Heart left ventricle (tissue), 13 donors: ENCODE data around the gene CLRN2.

Experiments used
- CTCF ChIP-seq, 12 donors: fragments of 200-600 bp; sonication (generic) in 4 of 12; IDR thresholded peaks; one replicate each; pipeline versions ENCODE4 v1.5.0 to v1.8.0; 2018 to 2022; ENCODE audit warnings: antibody characterized with exemption in 12 of 12, mild to moderate bottlenecking in 5 of 12
- POLR2A ChIP-seq, 2 donors: fragments of 450-650 bp; IDR thresholded peaks; one replicate each; pipeline ENCODE4 v1.6.1; 2017; ENCODE audit warnings: antibody characterized with exemption in 2 of 2, mild to moderate bottlenecking in 2 of 2, moderate library complexity in 2 of 2
- donor health status: ischemic (EF 13 %, LVEDD 7.1; RV severe dilation, severe dysfunction).
- donor health status: DM: no; HTN: yes; CAD: no.
- donor health status: DM: no; HTN: no; CAD: no.
- donor health status: ischemic (EF 25% LVEDD 6.9; RV normal size, moderate dysfunction).
- donor health status: ischemic (EF 25% LVEDD 5.7; RV mildly dilated, moderate dysfunction).
- donor health status: ischemic (EF 35%, LVEDD 5.7; RV mildly dilated, moderate dysfunction).
- donor health status: nonischemic (EF 11% LVEDD 7.7; RV severe dilation, severe dysfunction).
- donor health status: DM: yes; HTN: yes; CAD: no.
- donor health status: PGD.
- donor health status: ischemic (EF 29% LVEDD 5.4; RV normal size, mild dysfunction).
- donor health status: nonischemic (EF 23%, LVEDD 6.1; RV moderate dilation, normal function).

DNA sequence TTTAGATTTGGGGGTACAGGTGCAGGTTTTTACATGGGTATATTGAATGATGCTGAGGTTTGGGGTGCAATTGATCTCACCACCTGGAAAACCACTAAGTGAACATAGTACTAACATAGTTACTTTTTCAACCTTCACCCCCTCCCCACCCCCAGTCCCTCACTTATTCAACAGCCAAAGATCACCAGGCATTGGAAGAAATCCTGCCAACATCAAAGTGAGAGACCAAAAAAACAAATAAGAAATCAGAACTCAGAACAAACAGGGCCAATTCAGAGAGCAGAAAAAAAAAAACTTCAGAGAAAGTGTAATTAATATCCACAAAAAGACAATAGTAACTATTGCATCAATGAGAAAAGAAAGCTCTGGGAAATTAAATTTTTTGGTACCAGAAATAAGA is 41.5 kb downstream of the CLRN2 start:
- TF ChIP-seq CTCF (IDR thresholded peaks at IDR 0.05) = no peak
- TF ChIP-seq POLR2A (IDR thresholded peaks at IDR 0.05) = no peak
